NAMALWA (cell line): Measurements from ENCODE around the gene PJVK.
"Not testable (repeated sequence)": the region's sequence is repeated elsewhere in the genome, so short reads cannot be mapped to it uniquely, and the experiment has no call there.

Source experiments
- DNase-seq: peaks from one replicate; pipeline ENCODE4 v3.0.0-alpha.2; 2015; ENCODE audit warnings: low spot score

PJVK gene

GRCh38 chr2:178436662-178437061 is 14.5 kb upstream of the PJVK start:
- no peak for DNase-seq

- no peak for DNase-seq
Measured at GRCh38 chr2:178441426-178441825, 9.8 kb upstream of the PJVK start.

DNA sequence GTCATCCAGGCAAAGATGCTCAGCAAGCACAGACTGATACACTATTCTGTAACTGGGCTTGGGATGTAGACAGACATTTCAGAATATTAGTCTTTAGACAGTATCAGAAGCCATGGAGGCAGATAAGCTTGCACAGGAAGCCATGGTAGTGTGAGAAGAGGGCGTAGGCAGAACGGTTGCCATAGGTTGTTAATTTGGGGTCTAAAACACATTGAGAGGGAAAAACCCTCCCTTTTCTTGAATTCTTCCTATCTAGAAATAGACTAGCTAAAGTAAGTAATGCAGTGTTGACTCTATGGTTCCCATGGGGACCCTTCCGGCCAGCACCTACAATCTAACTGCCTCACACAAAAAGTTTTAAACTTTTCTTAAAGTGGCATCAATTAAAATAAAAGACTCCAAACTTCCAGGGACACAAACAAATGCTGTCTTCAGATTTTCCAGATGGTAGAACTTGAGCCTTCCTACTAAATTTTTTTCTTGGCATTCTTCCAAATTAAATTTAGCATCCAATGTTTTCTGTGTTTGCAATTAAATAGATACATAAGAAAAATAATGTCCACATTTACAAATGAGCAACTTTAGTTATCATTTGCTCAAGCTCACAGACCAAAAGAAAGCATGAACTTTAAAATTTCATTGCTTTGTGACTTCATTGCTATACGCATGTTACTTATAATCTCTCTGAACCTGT is 2.1 kb upstream of the PJVK start:
- peak; percentile 59 for DNase-seq

DNA sequence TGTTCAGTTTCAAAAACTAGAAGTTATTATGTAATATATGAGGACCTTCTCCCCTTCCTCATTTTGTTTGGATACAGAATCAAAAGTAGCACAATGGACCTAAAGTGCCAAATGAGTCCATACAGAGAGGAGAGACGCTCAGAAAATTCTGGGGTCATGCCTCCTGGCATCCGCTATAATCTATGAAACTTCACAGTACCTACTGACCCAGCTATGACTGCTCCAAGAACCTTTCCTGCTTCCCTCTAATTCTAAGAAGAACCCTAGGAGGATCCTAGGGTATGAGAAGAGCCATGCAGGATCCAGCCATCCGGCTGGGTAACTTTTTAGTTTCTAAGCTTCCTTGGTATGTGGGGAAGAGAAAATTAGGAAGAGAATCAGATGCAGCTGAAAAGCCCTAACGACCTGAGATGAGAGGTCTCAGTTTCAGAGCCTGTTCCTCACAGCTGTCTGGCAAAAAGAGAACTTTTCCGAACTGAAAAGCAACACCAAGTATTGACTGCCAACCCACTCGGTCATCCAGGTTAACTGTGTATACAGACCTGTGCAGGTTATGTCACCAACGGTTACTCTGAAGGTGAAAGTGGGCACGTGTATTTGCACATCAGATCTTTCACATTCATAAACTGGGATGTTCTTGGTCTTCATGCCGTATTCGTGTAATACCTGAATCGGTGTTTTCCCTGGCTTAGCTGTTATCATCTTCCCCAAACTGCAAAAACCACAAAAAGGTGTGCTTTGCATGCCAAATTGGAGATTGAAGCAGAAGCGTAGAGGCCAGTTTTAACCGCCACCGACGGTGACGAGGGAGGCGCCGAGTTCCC is 1.3 kb upstream of the PJVK start:
- peak; percentile 63 for DNase-seq

- DNase-seq: peak; percentile 88
Measured at GRCh38 chr2:178450524-178450773, 729 bp upstream of the PJVK start.

GRCh38 chr2:178452334-178452733 is 1.2 kb downstream of the PJVK start:
- DNase-seq: no peak

GRCh38 chr2:178452870-178453269 is 1.7 kb downstream of the PJVK start:
- DNase-seq: no peak

GRCh38 chr2:178455947-178456346 is 4.8 kb downstream of the PJVK start:
- DNase-seq: no peak

DNA sequence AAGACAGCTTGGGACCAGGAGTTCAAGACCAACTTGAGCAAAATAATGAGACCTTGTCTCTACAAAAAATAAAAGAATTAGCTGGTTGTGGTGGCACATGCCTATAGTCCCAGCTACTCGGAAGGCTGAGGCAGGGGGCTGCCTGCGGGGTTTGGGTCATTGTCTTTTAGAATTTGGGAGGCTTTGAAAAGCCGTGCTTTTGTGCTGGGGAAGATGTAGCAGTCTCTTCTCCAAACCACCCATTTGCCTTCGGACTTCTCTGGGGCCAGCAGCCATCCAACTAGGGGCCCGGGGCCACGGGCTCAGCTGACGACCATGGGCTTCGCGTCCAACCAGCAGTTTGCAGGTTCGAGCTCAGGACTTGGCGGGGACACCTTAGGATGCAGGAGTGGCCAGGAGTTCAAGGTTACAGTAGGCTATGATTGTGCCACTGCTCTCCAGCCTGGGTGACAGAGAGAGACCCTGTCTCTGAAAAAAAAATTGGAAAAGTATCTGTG is 6.3 kb downstream of the PJVK start:
- no peak for DNase-seq

DNA sequence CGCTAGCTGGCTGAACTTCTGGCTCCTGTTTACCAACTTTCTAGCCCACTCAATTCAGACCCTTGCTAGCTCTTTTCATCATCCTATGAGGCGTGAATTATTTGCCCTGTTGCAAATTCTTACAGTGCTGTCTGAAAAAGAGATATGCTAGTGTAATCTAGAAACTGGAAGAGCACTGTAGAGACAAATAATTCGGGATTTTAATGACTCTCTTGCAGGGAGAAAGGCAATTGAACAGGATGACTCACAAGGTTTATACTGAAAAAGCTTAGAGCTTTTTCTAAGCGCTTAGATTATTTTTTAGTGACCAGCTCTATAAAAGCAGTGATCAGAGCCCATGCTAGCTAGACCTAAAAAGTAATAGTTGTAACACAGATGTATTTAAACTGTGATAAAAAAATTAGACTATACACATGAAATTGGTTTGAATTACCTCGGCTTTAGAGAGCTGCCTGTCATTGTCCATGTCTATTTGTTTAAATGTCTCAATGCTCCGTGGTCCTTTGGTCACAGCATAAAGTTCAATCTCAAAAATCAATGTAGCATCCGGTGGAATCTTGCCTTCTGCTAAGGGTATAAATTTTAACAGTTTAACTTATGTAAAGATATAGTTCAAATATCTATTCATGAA is 18.2 kb downstream of the PJVK start:
- DNase-seq: no peak

- not testable (repeated sequence) for DNase-seq
Measured at GRCh38 chr2:178471313-178471712, 20.1 kb downstream of the PJVK start.

DNA sequence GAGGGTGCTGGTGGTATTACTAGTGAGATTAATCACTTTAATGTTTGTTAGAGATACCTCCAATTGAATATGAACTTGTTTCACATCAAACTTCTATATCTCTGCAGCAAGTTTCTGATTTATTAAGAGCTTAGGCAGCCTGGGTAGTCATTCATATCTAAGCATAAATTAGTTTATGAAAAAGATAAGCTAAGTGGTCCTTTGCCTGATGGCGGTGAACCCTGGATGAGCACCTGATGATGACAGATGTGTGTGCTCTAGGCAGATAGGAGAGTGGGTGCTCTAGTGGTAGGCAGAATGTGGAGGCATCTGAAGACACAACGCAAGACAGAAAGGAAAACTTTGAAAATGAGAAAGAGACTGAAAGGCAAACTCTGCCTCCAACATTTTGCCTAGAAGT is 22.2 kb downstream of the PJVK start:
- DNase-seq: no peak

DNA sequence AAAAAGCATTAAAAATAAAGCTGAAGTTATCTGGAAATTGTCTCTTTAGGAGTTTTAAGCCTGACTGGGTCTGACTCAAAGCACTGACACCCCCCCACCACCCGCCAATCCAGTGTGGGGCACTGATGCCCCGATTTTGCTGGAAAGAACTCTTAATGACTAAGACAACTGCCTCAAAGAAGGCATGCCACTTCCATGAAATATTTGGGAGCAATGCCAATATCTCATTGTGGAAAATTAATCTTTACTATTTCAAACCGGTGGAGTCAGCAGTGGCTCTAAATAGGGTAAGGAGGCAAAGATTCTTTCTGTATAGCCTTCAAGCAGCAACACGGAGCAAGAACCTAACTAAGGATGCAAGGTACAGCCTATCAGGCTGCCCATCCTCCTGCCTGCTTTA is 22.8 kb downstream of the PJVK start:
- no peak for DNase-seq

DNA sequence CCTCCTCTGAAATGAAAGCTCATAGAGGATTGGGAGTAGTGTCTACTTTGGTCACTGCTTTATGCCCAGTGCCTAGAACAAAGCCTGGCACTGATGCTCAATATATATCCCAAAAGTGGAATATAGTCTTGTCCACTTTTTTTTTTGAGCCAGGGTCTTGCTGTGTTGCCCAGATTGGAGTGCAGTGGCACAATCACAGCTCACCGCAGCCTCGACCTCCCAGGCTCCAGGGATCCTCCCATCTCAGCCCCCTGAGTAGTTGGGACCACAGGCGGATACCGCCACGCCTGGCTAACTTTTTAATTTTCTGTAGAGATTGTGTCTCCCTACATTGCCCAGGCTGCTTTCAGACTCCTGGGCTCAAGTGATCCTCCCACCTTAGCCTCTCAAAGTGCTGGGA is 23.4 kb downstream of the PJVK start:
- no peak for DNase-seq

GRCh38 chr2:178476477-178476876 is 25.3 kb downstream of the PJVK start:
- DNase-seq: no peak

DNA sequence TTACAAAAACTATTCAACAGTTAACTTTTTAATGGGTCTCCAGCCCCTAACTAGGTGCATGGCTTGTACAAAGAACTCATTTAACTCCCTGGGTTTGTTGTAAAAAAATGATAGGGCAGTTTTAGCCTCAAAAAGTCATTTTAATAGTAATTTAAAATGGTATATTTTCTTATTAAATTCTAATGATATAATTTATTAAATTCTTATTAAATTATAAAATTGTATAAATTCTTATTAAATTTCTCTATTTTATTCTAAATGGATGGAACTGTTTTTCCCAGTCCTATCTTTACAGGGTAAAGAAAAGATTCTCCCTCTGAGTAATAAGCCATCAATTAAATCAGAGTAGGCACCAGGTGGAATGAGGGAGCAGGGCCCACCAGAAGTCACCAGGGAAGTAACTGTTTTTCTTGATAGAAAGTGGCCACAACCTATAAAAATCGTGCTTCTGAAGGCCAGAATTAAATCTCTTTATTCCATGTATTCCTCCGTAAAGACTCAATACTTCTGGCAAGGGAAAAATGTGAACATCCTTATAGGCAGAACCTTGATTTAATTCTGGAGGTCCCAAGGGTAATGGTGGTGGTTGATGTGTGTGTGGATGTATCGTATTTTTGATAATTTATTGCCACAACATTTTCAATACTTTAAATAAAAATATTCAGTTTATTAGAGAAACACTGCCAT is 26.4 kb downstream of the PJVK start:
- no peak for DNase-seq

DNA sequence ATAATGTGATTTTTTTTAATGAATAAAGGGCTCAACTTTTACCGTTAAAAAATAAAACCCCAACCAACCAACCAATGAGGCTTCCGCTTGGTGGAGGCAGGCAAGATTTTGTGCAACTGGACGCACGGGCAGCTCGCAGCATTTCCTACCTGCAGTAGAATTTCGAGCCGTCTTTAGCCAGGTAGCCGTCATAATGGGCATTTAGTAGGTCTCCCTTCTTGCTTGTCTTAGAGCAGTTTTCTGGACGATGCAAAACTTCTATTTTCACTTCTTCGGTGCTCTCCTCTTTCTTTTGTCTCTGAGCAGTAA is 26.9 kb downstream of the PJVK start:
- no peak for DNase-seq

- DNase-seq: peak; percentile 92
Measured at GRCh38 chr2:178478439-178479274, 27.5 kb downstream of the PJVK start, which contains the start of gene FKBP7. Gene FKBP7, minus strand, starts transcription at chr2:178478600. Its CDS starts 101 bp downstream, at chr2:178478499.

DNA sequence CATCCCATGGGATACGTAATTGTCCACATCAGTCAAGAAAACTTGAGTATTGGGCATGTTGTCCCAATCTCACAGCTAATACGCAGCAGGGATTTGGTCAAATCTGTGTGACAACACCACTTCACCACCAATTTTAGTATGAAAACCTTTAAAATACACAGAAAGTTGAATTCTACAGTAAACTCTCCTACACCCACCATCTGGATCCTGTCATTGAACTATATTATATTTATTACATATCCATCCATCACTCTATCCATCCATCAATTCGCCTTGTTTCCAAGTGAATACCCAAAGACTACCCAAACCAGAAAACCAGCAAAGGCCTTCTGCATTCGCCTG is 28.1 kb downstream of the PJVK start:
- DNase-seq: no peak

DNA sequence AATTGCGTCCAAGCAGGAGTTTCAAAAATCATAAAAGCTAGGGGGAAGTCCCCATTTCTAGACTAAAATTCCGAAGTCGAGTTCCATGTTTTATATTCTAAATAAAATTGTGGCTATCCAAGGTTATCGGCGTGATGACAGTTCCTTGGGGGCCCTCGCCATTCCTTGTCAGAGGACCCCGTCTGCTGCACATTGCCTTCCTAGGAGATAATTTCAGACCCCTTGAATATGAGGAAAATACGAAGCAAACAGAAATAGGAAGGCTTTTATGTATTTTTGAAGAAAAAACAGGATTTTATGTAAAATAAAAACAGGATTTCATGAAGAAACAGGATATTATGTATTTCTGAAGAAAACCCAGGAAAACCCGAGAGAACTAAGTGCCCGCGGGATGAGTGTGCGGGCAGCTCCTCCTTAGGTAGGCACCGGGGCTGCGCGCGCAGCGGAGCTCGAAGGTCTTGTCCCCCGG is 28.6 kb downstream of the PJVK start:
- DNase-seq: no peak

- peak; percentile 77 for DNase-seq
Measured at GRCh38 chr2:178480227-178481181, 29.3 kb downstream of the PJVK start, which contains the start of gene PLEKHA3. Gene PLEKHA3, plus strand, starts transcription at chr2:178480457. Its CDS starts 413 bp downstream, at chr2:178480870.
